Gastrocnemius medialis (tissue), 4 donors: Measurements from ENCODE around the gene ZNF638.

Experiments
- POLR2A ChIP-seq, 2 donors: fragments of 450-650 bp; IDR thresholded peaks; one replicate each; pipeline ENCODE4 v1.6.1; 2017; ENCODE audit warnings: antibody characterized with exemption in 2 of 2, mild to moderate bottlenecking in 2 of 2, moderate library complexity in 2 of 2
- TF ChIP-seq, protein P1 (sequence below), 5 experiments: fragments of 450-650 bp in 3 of 5; fragments of 200-600 bp in 2 of 5; sonication (generic) in 2 of 5; IDR thresholded peaks in 4 of 5; conservative IDR thresholded peaks in 1 of 5; 1 replicate in 4 of 5; 2 replicates in 1 of 5; pipeline ENCODE4 v1.5.1; 2016 to 2019; ENCODE audit warnings: antibody characterized with exemption in 5 of 5, mild to moderate bottlenecking in 3 of 5, moderate library complexity in 3 of 5

DNA sequence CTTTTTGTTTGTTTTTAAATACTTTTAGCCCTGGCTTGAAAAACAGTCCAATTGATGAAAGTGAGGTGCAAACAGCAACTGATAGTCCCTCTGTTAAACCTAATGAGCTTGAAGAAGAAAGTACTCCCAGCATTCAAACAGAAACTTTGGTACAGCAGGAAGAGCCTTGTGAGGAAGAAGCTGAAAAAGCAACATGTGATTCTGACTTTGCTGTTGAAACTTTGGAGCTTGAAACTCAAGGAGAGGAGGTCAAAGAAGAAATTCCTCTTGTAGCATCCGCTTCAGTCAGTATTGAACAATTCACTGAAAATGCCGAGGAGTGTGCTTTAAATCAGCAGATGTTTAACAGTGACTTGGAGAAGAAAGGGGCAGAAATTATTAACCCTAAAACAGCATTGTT lies 91.2 kb downstream of the ZNF638 start:
- TF ChIP-seq, protein P1, sequence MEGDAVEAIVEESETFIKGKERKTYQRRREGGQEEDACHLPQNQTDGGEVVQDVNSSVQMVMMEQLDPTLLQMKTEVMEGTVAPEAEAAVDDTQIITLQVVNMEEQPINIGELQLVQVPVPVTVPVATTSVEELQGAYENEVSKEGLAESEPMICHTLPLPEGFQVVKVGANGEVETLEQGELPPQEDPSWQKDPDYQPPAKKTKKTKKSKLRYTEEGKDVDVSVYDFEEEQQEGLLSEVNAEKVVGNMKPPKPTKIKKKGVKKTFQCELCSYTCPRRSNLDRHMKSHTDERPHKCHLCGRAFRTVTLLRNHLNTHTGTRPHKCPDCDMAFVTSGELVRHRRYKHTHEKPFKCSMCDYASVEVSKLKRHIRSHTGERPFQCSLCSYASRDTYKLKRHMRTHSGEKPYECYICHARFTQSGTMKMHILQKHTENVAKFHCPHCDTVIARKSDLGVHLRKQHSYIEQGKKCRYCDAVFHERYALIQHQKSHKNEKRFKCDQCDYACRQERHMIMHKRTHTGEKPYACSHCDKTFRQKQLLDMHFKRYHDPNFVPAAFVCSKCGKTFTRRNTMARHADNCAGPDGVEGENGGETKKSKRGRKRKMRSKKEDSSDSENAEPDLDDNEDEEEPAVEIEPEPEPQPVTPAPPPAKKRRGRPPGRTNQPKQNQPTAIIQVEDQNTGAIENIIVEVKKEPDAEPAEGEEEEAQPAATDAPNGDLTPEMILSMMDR (IDR thresholded peaks at IDR 0.05 in 4 of 5, conservative IDR thresholded peaks at IDR 0.05 in 1 of 5) = no peak
- no peak for TF ChIP-seq POLR2A (IDR thresholded peaks at IDR 0.05)
